T-helper 1 cell treated with Interleukin-12 subunit alpha and Interleukin-12 subunit beta and Interleukin-4 antibody, amounts not matched to agents 30 ng/mL and 1 ng/mL, for 36 hours (primary cell): Measurements from ENCODE around the gene C2orf68. TPM values are rescaled to one million over a fixed set of nuclear protein-coding genes. Genes with fewer than 3 reads are reported as not detected.
"Not testable (repeated sequence)": the region's sequence is repeated elsewhere in the genome, so short reads cannot be mapped to it uniquely, and the experiment has no call there.

Source experiments
- intact Hi-C: fragments of 100-400 bp; cut with micrococcal nuclease; formaldehyde crosslinking; loops from one replicate; pipeline ENCODE4 v1.15.1; 2024
- total RNA-seq: library from RNA; stranded (reverse); gene quantifications from 2 replicates; pipeline ENCODE4 v1.2.3, GENCODE V29; 2022

C2orf68 gene
- total RNA-seq, 1 donor from 2014 or later, result 45.2 TPM

GRCh38 chr2:85635011-85635410, 23.1 kb upstream of the C2orf68 start:
- intact Hi-C loops, result no loop called here

- intact Hi-C loops, result no loop called here
Measured at GRCh38 chr2:85631316-85631715, 19.4 kb upstream of the C2orf68 start.

GRCh38 chr2:85628658-85629057, 16.8 kb upstream of the C2orf68 start:
- intact Hi-C loops, result no loop called here

GRCh38 chr2:85623991-85624390, 12.1 kb upstream of the C2orf68 start:
- intact Hi-C loops, result no loop called here

GRCh38 chr2:85621338-85621737, 9.5 kb upstream of the C2orf68 start:
- intact Hi-C loops, result no loop called here

GRCh38 chr2:85619617-85620016, 7.8 kb upstream of the C2orf68 start:
- intact Hi-C loops, result loop anchor here (5.0 kb wide), 1 partner anchor 823 kb away; the partner anchor contains the start of gene KDM3A

- intact Hi-C loops, result loop anchor here (2.0 to 5.0 kb wide), 2 partner anchors 577 to 825 kb away; partner anchors contain the start of genes IMMT and KDM3A
Measured at GRCh38 chr2:85617723-85618122, 5.9 kb upstream of the C2orf68 start.

- intact Hi-C loops, result loop anchor here (5.0 kb wide), 1 partner anchor 827 kb away; the partner anchor contains the start of gene KDM3A
Measured at GRCh38 chr2:85615413-85615728, 3.5 kb upstream of the C2orf68 start.

- intact Hi-C loops, result loop anchor here (5.0 kb wide), 1 partner anchor 828 kb away; the partner anchor contains the start of gene KDM3A
Measured at GRCh38 chr2:85614757-85615156, 2.9 kb upstream of the C2orf68 start.

- intact Hi-C loops, result no loop called here
Measured at GRCh38 chr2:85613717-85614515, 2.0 kb upstream of the C2orf68 start.

GRCh38 chr2:85611217-85611704, 605 bp downstream of the C2orf68 start:
- intact Hi-C loops, result loop anchor here (1.0 kb wide), 1 partner anchor 50 kb away; the partner anchor contains the start of gene GGCX

GRCh38 chr2:85607268-85608215, 4.3 kb downstream of the C2orf68 start:
- intact Hi-C loops, result no loop called here

GRCh38 chr2:85606116-85606455, 5.8 kb downstream of the C2orf68 start:
- intact Hi-C loops, result no loop called here

- intact Hi-C loops, result no loop called here
Measured at GRCh38 chr2:85605406-85606115, 6.3 kb downstream of the C2orf68 start.

- intact Hi-C loops, result no loop called here
Measured at GRCh38 chr2:85604568-85605339, 7.1 kb downstream of the C2orf68 start.

GRCh38 chr2:85604133-85604444, 7.8 kb downstream of the C2orf68 start:
- intact Hi-C loops, result not testable (repeated sequence)

GRCh38 chr2:85602476-85603234, 9.2 kb downstream of the C2orf68 start, which contains the start of gene TMEM150A:
TMEM150A (minus strand) TSS chr2:85602698; CDS start chr2:85601948, 750 bp downstream.
- intact Hi-C loops, result loop anchor here (1.0 to 2.0 kb wide), 3 partner anchors 10 to 64 kb away; partner anchors contain the start of genes C2orf68, MAT2A and USP39

- intact Hi-C loops, result loop anchor here (1.0 to 2.0 kb wide), 3 partner anchors 10 to 63 kb away; partner anchors contain the start of genes C2orf68, MAT2A and USP39
Measured at GRCh38 chr2:85601771-85602475, 9.9 kb downstream of the C2orf68 start.
